ENCODE measurements around the gene ATP6V0B. TPM values are rescaled to one million over a fixed set of nuclear protein-coding genes. Genes with fewer than 3 reads are reported as not detected.

Gene ATP6V0B
- total RNA-seq, 4 donors from 2014 or later = 29.2 to 203 (median 97.9) TPM

GRCh38 chr1:43947061-43947873 lies 27.5 kb upstream of the ATP6V0B start:
- Histone ChIP-seq H3K4me1 (peaks cover 14 to 40% (median 23%) of the 10 kb centered on the region in 4 donors), H3K27me3 (no peaks in the 10 kb centered on the region), H3K27ac (peak overlapping the region; percentile 88 to 93 (median 90)), H3K9me3 (no peaks in the 10 kb centered on the region), H3K36me3 (no peaks in the 10 kb centered on the region), H3K4me3 (peak overlapping the region; percentile 70 to 83 (median 74))
- intact Hi-C loops (cut with DNase I; ENCODE audit: low total_unique reads) (no loop called here), in situ Hi-C loops (cut with MboI; ENCODE audit: low pct_ligation_motif_present in 1 of 4, low pct_unique_long_range_greater_than_20kb in 1 of 4, low sequenced_read_pairs in 3 of 4) (loop anchor here in 1 of 4 donors (25.0 kb wide), 1 partner anchor 410 kb away; the partner anchor contains the start of gene PTPRF)
- 5% methylated on average over 25 of the region's 27 CpGs; no CpG with 5 or more reads in 1 of the 2 donors for WGBS, 2 donors (ENCODE audit: low coverage in 1 of 2)
- TF ChIP-seq POLR2AphosphoS5 (IDR thresholded peaks at IDR 0.05) = no peak
- no peak for TF ChIP-seq CTCF (IDR thresholded peaks at IDR 0.05)
- no peak for TF ChIP-seq POLR2A (IDR thresholded peaks at IDR 0.05)
- TF ChIP-seq EP300 (IDR thresholded peaks at IDR 0.05; ENCODE audit: low read depth) = no peak
- DNase-seq = no peak

- WGBS, 2 donors (ENCODE audit: low coverage in 1 of 2) = 30 to 48% methylated on average over 2 to 3 of the region's 3 CpGs
- in situ Hi-C loops (cut with MboI; ENCODE audit: low pct_ligation_motif_present in 1 of 4, low pct_unique_long_range_greater_than_20kb in 1 of 4, low sequenced_read_pairs in 3 of 4) = loop anchor here in 1 of 4 donors (25.0 kb wide), 1 partner anchor 411 kb away; the partner anchor contains the start of gene PTPRF
Measured at GRCh38 chr1:43947874-43948437, 26.8 kb upstream of the ATP6V0B start.

GRCh38 chr1:43949678-43950077 lies 25.1 kb upstream of the ATP6V0B start:
- WGBS, 2 donors (ENCODE audit: low coverage in 1 of 2) = 83% methylated on average over 11 of the region's 13 CpGs; no CpG with 5 or more reads in 1 of the 2 donors
- H3K36me3 ChIP-seq = no peaks in the 10 kb centered on the region
- peaks cover 14 to 34% (median 23%) of the 10 kb centered on the region in 4 donors for H3K4me1 ChIP-seq
- no peaks in the 10 kb centered on the region for H3K9me3 ChIP-seq
- H3K27me3 ChIP-seq = no peaks in the 10 kb centered on the region
- intact Hi-C loops (cut with DNase I; ENCODE audit: low total_unique reads) = no loop called here
- H3K27ac ChIP-seq = no peak overlapping the region
- TF ChIP-seq CTCF (IDR thresholded peaks at IDR 0.05) (no peak), POLR2AphosphoS5 (IDR thresholded peaks at IDR 0.05) (peak in 2 of 3 donors; percentile 45 to 48), POLR2A (IDR thresholded peaks at IDR 0.05) (no peak), EP300 (IDR thresholded peaks at IDR 0.05; ENCODE audit: low read depth) (no peak)
- in situ Hi-C loops (cut with MboI; ENCODE audit: low pct_ligation_motif_present in 1 of 4, low pct_unique_long_range_greater_than_20kb in 1 of 4, low sequenced_read_pairs in 3 of 4) = loop anchor here in 1 of 4 donors (25.0 kb wide), 1 partner anchor 412 kb away; the partner anchor contains the start of gene PTPRF
- no peak overlapping the region for H3K4me3 ChIP-seq
- no peak for DNase-seq

More at GRCh38 chr1:43947874-43948437, 26.8 kb upstream of the ATP6V0B start:
- peak overlapping the region in 1 of 4 donors; percentile 91 for H3K27ac ChIP-seq
- TF ChIP-seq EP300 (IDR thresholded peaks at IDR 0.05; ENCODE audit: low read depth) (no peak), POLR2AphosphoS5 (IDR thresholded peaks at IDR 0.05) (no peak), POLR2A (IDR thresholded peaks at IDR 0.05) (no peak), CTCF (IDR thresholded peaks at IDR 0.05) (no peak)
- peak overlapping the region in 3 of 4 donors; percentile 70 to 76 (median 71) for H3K4me3 ChIP-seq
- H3K9me3 ChIP-seq = no peaks in the 10 kb centered on the region
- peaks cover 14 to 37% (median 23%) of the 10 kb centered on the region in 4 donors for H3K4me1 ChIP-seq
- no peak for DNase-seq
- no peaks in the 10 kb centered on the region for H3K36me3 ChIP-seq
- intact Hi-C loops (cut with DNase I; ENCODE audit: low total_unique reads) = no loop called here
- no peaks in the 10 kb centered on the region for H3K27me3 ChIP-seq
